GM08714 (cell line): ENCODE data around the gene HMG20B.
"Not testable (repeated sequence)": the region's sequence is repeated elsewhere in the genome, so short reads cannot be mapped to it uniquely, and the experiment has no call there.

Source experiments
- H3K4me3 ChIP-seq: fragments of 200-500 bp; sonication (Bioruptor generic); 2 replicates; pipeline ENCODE4 v1.5.1; 2014; ENCODE audit warnings: mild to moderate bottlenecking, low read length, inconsistent platforms
- ZNF274 ChIP-seq: IDR thresholded peaks from 2 replicates; pipeline ENCODE4 v1.6.1; 2012; ENCODE audit warnings: mild to moderate bottlenecking, low read depth, low read length

Gene HMG20B

GRCh38 chr19:3572855-3573161, at the start of gene HMG20B:
TSS of gene HMG20B (plus strand) at chr19:3572944. CDS start at chr19:3573310, 366 bp downstream.
- TF ChIP-seq ZNF274 = no peak
- H3K4me3 ChIP-seq = peak within 1 kb of the TSS; percentile 92

- no peak overlapping the region for H3K4me3 ChIP-seq
- no peak for TF ChIP-seq ZNF274
Measured at GRCh38 chr19:3523361-3524077, 49.2 kb upstream of the HMG20B start.

GRCh38 chr19:3524078-3524842, 48.5 kb upstream of the HMG20B start:
- no peak for TF ChIP-seq ZNF274
- H3K4me3 ChIP-seq = no peak overlapping the region

GRCh38 chr19:3524904-3525451, 47.8 kb upstream of the HMG20B start:
- no peak for TF ChIP-seq ZNF274
- no peak overlapping the region for H3K4me3 ChIP-seq

GRCh38 chr19:3526507-3527237, 46.1 kb upstream of the HMG20B start:
- no peak for TF ChIP-seq ZNF274
- H3K4me3 ChIP-seq = no peak overlapping the region

- H3K4me3 ChIP-seq = no peak overlapping the region
- TF ChIP-seq ZNF274 = no peak
Measured at GRCh38 chr19:3527238-3527910, 45.4 kb upstream of the HMG20B start.

- TF ChIP-seq ZNF274 = no peak
- no peak overlapping the region for H3K4me3 ChIP-seq
Measured at GRCh38 chr19:3528080-3528479, 44.7 kb upstream of the HMG20B start.

GRCh38 chr19:3528539-3529211, 44.1 kb upstream of the HMG20B start:
- no peak overlapping the region for H3K4me3 ChIP-seq
- TF ChIP-seq ZNF274 = no peak

GRCh38 chr19:3529299-3529698, 43.4 kb upstream of the HMG20B start:
- not testable (repeated sequence) for H3K4me3 ChIP-seq

GRCh38 chr19:3530389-3530788, 42.4 kb upstream of the HMG20B start:
- no peak for TF ChIP-seq ZNF274

GRCh38 chr19:3531716-3532115, 41.0 kb upstream of the HMG20B start:
- H3K4me3 ChIP-seq = no peak overlapping the region
- no peak for TF ChIP-seq ZNF274

More at GRCh38 chr19:3530389-3530788, 42.4 kb upstream of the HMG20B start:
- no peak overlapping the region for H3K4me3 ChIP-seq

- H3K4me3 ChIP-seq = no peak overlapping the region
- no peak for TF ChIP-seq ZNF274
Measured at GRCh38 chr19:3532154-3532786, 40.5 kb upstream of the HMG20B start.

GRCh38 chr19:3533033-3533432, 39.7 kb upstream of the HMG20B start:
- H3K4me3 ChIP-seq = no peak overlapping the region
- TF ChIP-seq ZNF274 = no peak
